ENCODE data around the gene RIC3.
A peak's percentile ranks its signal among the peaks of the same experiment; 100 is the strongest.

Gene RIC3

GRCh38 chr11:8105133-8105532 is 63.7 kb downstream of the RIC3 start:
- DNase-seq (ENCODE audit: low read depth, low spot score) = no peak

- no peak for DNase-seq (ENCODE audit: low read depth, low spot score)
Observed at GRCh38 chr11:8103909-8104308, 64.9 kb downstream of the RIC3 start.

- DNase-seq (ENCODE audit: low read depth, low spot score) = no peak
Observed at GRCh38 chr11:8102965-8103364, 65.9 kb downstream of the RIC3 start.

- DNase-seq (ENCODE audit: low read depth, low spot score) = no peak
Observed at GRCh38 chr11:8102296-8102915, 66.4 kb downstream of the RIC3 start.

GRCh38 chr11:8101421-8101820 is 67.4 kb downstream of the RIC3 start:
- DNase-seq (ENCODE audit: low read depth, low spot score) = no peak

GRCh38 chr11:8100605-8101004 is 68.2 kb downstream of the RIC3 start:
- no peak for DNase-seq (ENCODE audit: low read depth, low spot score)

GRCh38 chr11:8100158-8100557 is 68.7 kb downstream of the RIC3 start:
- DNase-seq (ENCODE audit: low read depth, low spot score) = no peak

GRCh38 chr11:8099291-8099899 is 69.4 kb downstream of the RIC3 start:
- DNase-seq (ENCODE audit: low read depth, low spot score) = peak; percentile 52

- DNase-seq (ENCODE audit: low read depth, low spot score) = no peak
Observed at GRCh38 chr11:8098879-8099278, 69.9 kb downstream of the RIC3 start.

GRCh38 chr11:8098361-8098760 is 70.5 kb downstream of the RIC3 start:
- no peak for DNase-seq (ENCODE audit: low read depth, low spot score)

- no peak for DNase-seq (ENCODE audit: low read depth, low spot score)
Observed at GRCh38 chr11:8097926-8098325, 70.9 kb downstream of the RIC3 start.

GRCh38 chr11:8097468-8097867 is 71.4 kb downstream of the RIC3 start:
- DNase-seq (ENCODE audit: low read depth, low spot score) = no peak

GRCh38 chr11:8097062-8097461 is 71.8 kb downstream of the RIC3 start:
- no peak for DNase-seq (ENCODE audit: low read depth, low spot score)

- no peak for DNase-seq (ENCODE audit: low read depth, low spot score)
Observed at GRCh38 chr11:8096575-8096974, 72.2 kb downstream of the RIC3 start.

- no peak for DNase-seq (ENCODE audit: low read depth, low spot score)
Observed at GRCh38 chr11:8095806-8096522, 72.9 kb downstream of the RIC3 start.

- DNase-seq (ENCODE audit: low read depth, low spot score) = no peak
Observed at GRCh38 chr11:8095371-8095770, 73.5 kb downstream of the RIC3 start.

- DNase-seq (ENCODE audit: low read depth, low spot score) = no peak
Observed at GRCh38 chr11:8094656-8095055, 74.2 kb downstream of the RIC3 start.

GRCh38 chr11:8093931-8094575 is 74.8 kb downstream of the RIC3 start:
- DNase-seq (ENCODE audit: low read depth, low spot score) = no peak

- DNase-seq (ENCODE audit: low read depth, low spot score) = no peak
Observed at GRCh38 chr11:8092587-8093424, 76.0 kb downstream of the RIC3 start.

- DNase-seq (ENCODE audit: low read depth, low spot score) = no peak
Observed at GRCh38 chr11:8091721-8092120, 77.1 kb downstream of the RIC3 start.

- no peak for DNase-seq (ENCODE audit: low read depth, low spot score)
Observed at GRCh38 chr11:8090756-8091155, 78.1 kb downstream of the RIC3 start.

Measured in activated CD4-positive, CD25-positive, alpha-beta regulatory T cell treated with anti-CD3 and anti-CD28 coated beads, Interleukin-2, amount 50 U/mL, for 16 hours (primary cell).